ENCODE results near the gene MBNL1.
"Not testable (repeated sequence)": the region's sequence is repeated elsewhere in the genome, so short reads cannot be mapped to it uniquely, and the experiment has no call there.

Gene MBNL1

GRCh38 chr3:152365126-152365525 lies 96.4 kb downstream of the MBNL1 start:
- no peak overlapping the region for H3K27ac ChIP-seq
- TF ChIP-seq ZFX (IDR thresholded peaks at IDR 0.05; ENCODE audit: borderline replicate concordance) (no peak), CTCF (IDR thresholded peaks at IDR 0.05) (no peak)

- TF ChIP-seq ZFX (IDR thresholded peaks at IDR 0.05; ENCODE audit: borderline replicate concordance) (no peak), CTCF (IDR thresholded peaks at IDR 0.05) (no peak)
Observed at GRCh38 chr3:152365766-152366593, 97.3 kb downstream of the MBNL1 start.

GRCh38 chr3:152367192-152367591 lies 98.5 kb downstream of the MBNL1 start:
- H3K27ac ChIP-seq, result not testable (repeated sequence)

More at GRCh38 chr3:152365766-152366593, 97.3 kb downstream of the MBNL1 start:
- no peak overlapping the region for H3K27ac ChIP-seq

GRCh38 chr3:152372633-152373032 lies 103.9 kb downstream of the MBNL1 start:
- not testable (repeated sequence) for H3K27ac ChIP-seq

GRCh38 chr3:152373379-152373778 lies 104.7 kb downstream of the MBNL1 start:
- no peak for TF ChIP-seq ZFX (IDR thresholded peaks at IDR 0.05; ENCODE audit: borderline replicate concordance)
- no peak for TF ChIP-seq CTCF (IDR thresholded peaks at IDR 0.05)
- H3K27ac ChIP-seq, result no peak overlapping the region

GRCh38 chr3:152374262-152374990 lies 105.7 kb downstream of the MBNL1 start:
- TF ChIP-seq ZFX (IDR thresholded peaks at IDR 0.05; ENCODE audit: borderline replicate concordance) (no peak), CTCF (IDR thresholded peaks at IDR 0.05) (no peak)
- H3K27ac ChIP-seq, result no peak overlapping the region

GRCh38 chr3:152375546-152375945 lies 106.8 kb downstream of the MBNL1 start:
- no peak overlapping the region for H3K27ac ChIP-seq
- no peak for TF ChIP-seq ZFX (IDR thresholded peaks at IDR 0.05; ENCODE audit: borderline replicate concordance)

- no peak overlapping the region for H3K27ac ChIP-seq
- no peak for TF ChIP-seq ZFX (IDR thresholded peaks at IDR 0.05; ENCODE audit: borderline replicate concordance)
- TF ChIP-seq CTCF (IDR thresholded peaks at IDR 0.05), result no peak
Observed at GRCh38 chr3:152376351-152377183, 107.8 kb downstream of the MBNL1 start.
